ENCODE measurements around the gene PITRM1.

Gene PITRM1

GRCh38 chr10:3136336-3136735 is 36.2 kb downstream of the PITRM1 start:
- DNase-seq = no peak

- DNase-seq = no peak
These were observed 37.6 kb downstream of the PITRM1 start for GRCh38 chr10:3135006-3135405.

- DNase-seq = no peak
These were observed 38.6 kb downstream of the PITRM1 start for GRCh38 chr10:3133948-3134347.

- DNase-seq = no peak
These were observed 40.3 kb downstream of the PITRM1 start for GRCh38 chr10:3132036-3133025.

- DNase-seq = no peak
These were observed 41.5 kb downstream of the PITRM1 start for GRCh38 chr10:3131098-3131497.

- DNase-seq = no peak
These were observed 42.8 kb downstream of the PITRM1 start for GRCh38 chr10:3129581-3130340.

GRCh38 chr10:3128379-3129130 is 44.0 kb downstream of the PITRM1 start:
- no peak for DNase-seq

GRCh38 chr10:3127921-3128320 is 44.7 kb downstream of the PITRM1 start:
- no peak for DNase-seq

- peak; percentile 70 for DNase-seq
These were observed 45.7 kb downstream of the PITRM1 start for GRCh38 chr10:3126741-3127346.

GRCh38 chr10:3126249-3126648 is 46.3 kb downstream of the PITRM1 start:
- DNase-seq = no peak

GRCh38 chr10:3125527-3126170 is 46.9 kb downstream of the PITRM1 start:
- no peak for DNase-seq

GRCh38 chr10:3124412-3125175 is 48.0 kb downstream of the PITRM1 start:
- no peak for DNase-seq

GRCh38 chr10:3123571-3124411 is 48.8 kb downstream of the PITRM1 start:
- DNase-seq = no peak

GRCh38 chr10:3122486-3123205 is 49.9 kb downstream of the PITRM1 start:
- no peak for DNase-seq

GRCh38 chr10:3122034-3122433 is 50.5 kb downstream of the PITRM1 start:
- DNase-seq = no peak

GRCh38 chr10:3119796-3120459 is 52.7 kb downstream of the PITRM1 start:
- no peak for DNase-seq

GRCh38 chr10:3118641-3119091 is 53.9 kb downstream of the PITRM1 start:
- DNase-seq = no peak

- no peak for DNase-seq
These were observed 55.1 kb downstream of the PITRM1 start for GRCh38 chr10:3117486-3117885.

- no peak for DNase-seq
These were observed 56.0 kb downstream of the PITRM1 start for GRCh38 chr10:3116508-3117100.
